ENCODE data around the gene TMEFF1. TPM values are rescaled to one million over a fixed set of nuclear protein-coding genes. Genes with fewer than 3 reads are reported as not detected.

The TMEFF1 gene
- total RNA-seq, 1 experiment from 2014 or later = 65.5 TPM

DNA sequence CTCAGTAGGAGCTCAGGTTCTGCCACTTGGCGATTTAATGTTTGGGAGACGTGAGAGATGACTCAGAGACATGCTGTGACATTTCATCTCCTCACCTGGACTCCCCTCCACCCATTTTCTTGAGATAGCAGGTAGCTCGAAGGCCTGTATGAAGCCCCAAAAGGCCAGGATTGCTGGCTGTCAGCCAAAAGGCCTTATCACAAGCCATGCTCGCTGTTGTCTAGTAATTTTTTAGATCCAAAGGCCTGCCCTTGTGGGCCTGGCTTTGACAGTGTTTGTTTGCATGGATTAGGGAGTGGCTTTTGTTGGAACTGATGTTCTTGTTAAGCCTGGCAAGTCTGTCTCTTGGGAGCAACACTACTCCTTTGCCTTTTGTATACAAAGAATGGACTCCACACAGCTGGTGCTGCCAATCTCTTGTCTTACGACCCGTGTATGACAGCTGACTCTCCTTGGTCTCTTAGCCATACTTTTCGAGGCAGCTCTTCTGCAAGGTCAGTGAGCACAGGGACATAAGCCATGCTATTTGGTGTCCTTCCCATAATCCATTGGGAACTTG is 127.7 kb downstream of the TMEFF1 start:
- Mint-ChIP-seq H3K9me3 (peaks cover 2 to 6% of the 10 kb centered on the region in 2 experiments; a peak in 3 of 5 replicates), H3K36me3 (ENCODE audit: insufficient read depth in 1 of 3, low read depth in 3 of 3) (peaks cover 0 to 5% (median 0%) of the 10 kb centered on the region in 3 experiments; a peak in 1 of 7 replicates), H3K27ac (no peak overlapping the region), H3K4me3 (no peak overlapping the region), H3K4me1 (peaks cover 32 to 43% of the 10 kb centered on the region in 2 experiments), H3K27me3 (ENCODE audit: low read depth) (no peaks in the 10 kb centered on the region)
- Histone ChIP-seq H2BK120ac (ENCODE audit: low read depth, low read length, poor library complexity, severe bottlenecking) (no peak overlapping the region), H3K14ac (ENCODE audit: insufficient read depth, low read length) (no peak overlapping the region), H4K20me1 (ENCODE audit: control insufficient read depth, insufficient read depth, insufficient read length) (no peaks in the 10 kb centered on the region), H3K9me3 (ENCODE audit: control insufficient read depth, low read depth, low read length) (no peaks in the 10 kb centered on the region), H3K56ac (ENCODE audit: insufficient read length, low read depth, low read length) (no peak overlapping the region), H2BK12ac (ENCODE audit: insufficient read length, low read depth, low read length) (no peak overlapping the region), H3K79me1 (ENCODE audit: insufficient read depth, low read depth, low read length, poor library complexity, severe bottlenecking) (no peaks in the 10 kb centered on the region), H2BK15ac (ENCODE audit: low read depth, low read length) (no peak overlapping the region), H4K91ac (ENCODE audit: insufficient read length, low read depth, low read length) (no peak overlapping the region), H3K23ac (ENCODE audit: insufficient read length, low read depth, low read length) (no peak overlapping the region), H3K4me1 (ENCODE audit: insufficient read depth, low read length) (peaks cover 3% of the 10 kb centered on the region; the same call in 1 of the 2 replicates), H3K4ac (ENCODE audit: low read depth, low read length) (no peak overlapping the region), H4K5ac (ENCODE audit: insufficient read length, low read depth, low read length) (no peak overlapping the region), H3K18ac (ENCODE audit: insufficient read length, low read depth, low read length) (no peak overlapping the region), H3T11ph (ENCODE audit: low read length) (no peak overlapping the region), H2BK20ac (ENCODE audit: low read depth, low read length, poor library complexity, severe bottlenecking) (no peak overlapping the region), H2AK5ac (ENCODE audit: insufficient read length, low read length) (no peak overlapping the region), H2AFZ (ENCODE audit: low read length) (no peak overlapping the region), H3K27me3 (ENCODE audit: insufficient read depth, low read length) (no peaks in the 10 kb centered on the region), H3K23me2 (ENCODE audit: insufficient read length, low read depth, low read length, poor library complexity, severe bottlenecking) (peaks cover 3% of the 10 kb centered on the region), H3K27ac (ENCODE audit: insufficient read length, low read depth, low read length) (no peak overlapping the region), H3K4me2 (ENCODE audit: insufficient read depth, insufficient read length, low read length) (no peak overlapping the region), H3K9ac (ENCODE audit: extremely low read depth, insufficient read length, low read length) (no peak overlapping the region), H4K8ac (replicated peaks; ENCODE audit: insufficient read length, low read depth, low read length) (no peak overlapping the region), H3K79me2 (ENCODE audit: insufficient read depth, low read length) (no peaks in the 10 kb centered on the region), H2BK5ac (ENCODE audit: insufficient read length, low read length) (no peak overlapping the region)
- TF ChIP-seq CTCF (conservative IDR thresholded peaks at IDR 0.05) = no peak
- no CpG with 5 or more reads among the region's 7 CpGs for WGBS (ENCODE audit: extremely low coverage, insufficient read length, low lambda C conversion rate)
- DNase-seq = no peak
